Omental fat pad (tissue), 4 donors: ENCODE measurements around the gene MET. TPM values are rescaled to one million over a fixed set of nuclear protein-coding genes. Genes with fewer than 3 reads are reported as not detected.

ENCODE experiments used
- total RNA-seq, 4 donors: library from RNA; depleted of rRNA; stranded (reverse); fragments of >200 nt; gene quantifications; one replicate each; pipeline ENCODE4 v1.1.0, GENCODE V29; 2016

The MET gene
- total RNA-seq, 4 donors from 2014 or later: 24.9 to 92.4 (median 54.4) TPM

Other genes with a start within 250 kb of the MET start
- 100 to 1,000 TPM; 144 to 204 (median 164) TPM for gene CAV2, start 172.5 kb upstream of the MET start, total RNA-seq
- 100 to 1,000 TPM; 354 to 482 (median 468) TPM for gene CAV1, start 147.2 kb upstream of the MET start, total RNA-seq
- gene CAPZA2, start 190.4 kb downstream of the MET start, total RNA-seq: 100 to 1,000 TPM; 115 to 152 (median 125) TPM